Stimulated activated CD8-positive, alpha-beta memory T cell treated with anti-CD3 and anti-CD28 coated beads, Interleukin-2, amount 100 ng/mL, for 1 hour (primary cell): ENCODE measurements around the gene CHD8.
"Not testable (repeated sequence)": the region's sequence is repeated elsewhere in the genome, so short reads cannot be mapped to it uniquely, and the experiment has no call there.

Experiments used
- DNase-seq, 2 donors: peaks; one replicate each; pipeline ENCODE4 v3.0.0-alpha.2; 2020; ENCODE audit warnings: low read depth in 2 of 2

CHD8 gene

GRCh38 chr14:21455912-21456667 lies at the start of gene CHD8:
CHD8 (minus strand) TSS chr14:21456123; CDS start chr14:21431643, 24,480 bp downstream.
- DNase-seq = peak; percentile 94 to 98

DNA sequence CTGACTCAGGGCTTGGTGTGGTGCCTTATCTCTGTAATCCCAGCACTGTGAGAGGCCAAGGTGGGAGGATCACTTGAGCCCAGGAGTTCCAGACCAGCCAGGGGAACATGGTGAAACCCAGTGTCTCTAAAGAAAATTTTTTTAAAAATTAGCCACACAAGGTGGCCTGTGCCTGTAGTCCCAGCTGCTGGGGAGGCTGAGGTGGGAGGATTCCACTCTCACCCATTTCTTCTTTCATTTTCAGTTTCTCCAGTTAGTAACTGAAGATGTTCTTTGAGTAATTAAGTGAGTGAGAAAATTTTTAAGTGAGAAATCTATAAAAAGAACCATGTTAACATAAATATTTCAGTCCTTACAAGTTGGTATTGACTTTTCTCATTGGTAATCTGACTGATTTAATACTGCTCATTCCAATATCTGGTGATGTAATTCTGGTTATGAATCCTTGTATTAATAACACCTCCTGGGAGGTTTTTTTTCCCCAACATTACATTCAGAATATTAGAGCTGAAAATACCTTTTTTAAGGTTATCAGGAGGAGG lies 49.2 kb upstream of the CHD8 start:
- no peak for DNase-seq

DNA sequence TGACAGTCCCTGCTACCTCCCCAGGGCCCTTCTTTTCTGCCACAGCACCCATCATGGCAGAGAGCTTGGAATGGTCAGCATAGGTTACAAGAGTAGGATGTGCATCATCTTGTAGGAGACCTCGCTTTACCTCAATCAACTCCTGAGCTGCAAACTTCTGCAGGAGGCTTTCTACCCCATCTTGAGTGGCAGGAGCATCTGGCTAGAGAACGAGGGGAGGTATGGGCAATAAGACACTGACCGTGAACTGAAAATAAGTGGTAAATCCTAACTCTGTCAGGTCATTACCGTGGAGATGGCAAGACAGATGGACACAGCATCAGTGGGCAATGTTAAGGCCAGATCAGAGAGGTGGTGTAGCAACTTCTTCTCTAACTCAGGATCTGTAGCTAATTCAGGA lies 47.5 kb upstream of the CHD8 start:
- DNase-seq = no peak

GRCh38 chr14:21501568-21501967 lies 45.6 kb upstream of the CHD8 start:
- DNase-seq = no peak

- DNase-seq = no peak
Observed at GRCh38 chr14:21498540-21499526, 42.9 kb upstream of the CHD8 start.

- no peak for DNase-seq
Observed at GRCh38 chr14:21496453-21496852, 40.5 kb upstream of the CHD8 start.

- DNase-seq = no peak
Observed at GRCh38 chr14:21494902-21495762, 39.2 kb upstream of the CHD8 start.

GRCh38 chr14:21486640-21487087 lies 30.7 kb upstream of the CHD8 start:
- DNase-seq = no peak

DNA sequence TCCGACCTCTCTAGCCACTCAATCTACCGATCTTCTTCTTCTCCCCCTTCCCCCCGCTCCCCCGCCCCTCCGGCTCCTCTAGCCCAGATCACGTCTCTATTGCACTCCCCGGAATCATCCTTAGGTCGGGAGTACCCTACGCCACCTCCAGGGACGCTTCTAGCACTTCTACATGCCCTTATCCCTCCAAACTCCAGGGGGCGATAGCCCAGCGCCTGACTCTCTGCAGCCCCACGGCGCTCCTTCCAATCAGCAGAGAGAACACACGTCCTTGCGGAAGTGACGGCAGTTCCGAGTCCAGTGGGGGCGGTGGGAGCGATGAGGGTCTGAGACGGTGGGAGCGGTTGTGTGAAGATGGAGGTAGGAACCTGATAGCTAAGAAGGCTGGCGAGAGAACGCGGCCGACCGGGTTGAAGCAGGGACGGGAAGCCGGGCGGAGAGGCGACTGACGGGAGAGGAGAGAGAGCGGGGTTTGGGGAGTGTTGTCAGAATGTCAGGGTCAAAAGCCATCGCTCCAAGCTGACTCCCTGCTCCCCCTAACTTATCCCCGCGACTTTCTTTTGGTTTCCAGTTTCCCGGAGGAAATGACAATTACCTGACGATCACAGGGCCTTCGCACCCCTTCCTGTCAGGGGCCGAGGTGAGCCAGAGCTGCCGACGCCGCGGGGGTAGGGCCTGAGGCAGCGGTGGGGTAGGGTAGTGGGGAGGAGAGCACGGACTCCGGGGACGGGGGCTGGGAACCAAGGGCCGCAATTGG lies 21.2 kb upstream of the CHD8 start, which contains the start of the genes RAB2B and TOX4:
TSS of gene RAB2B (minus strand) at position 35 of the 757 bp plus-strand sequence. CDS start 87 bp downstream, outside the sequence.
TSS of gene TOX4 (plus strand) at position 271 of the 757 bp plus-strand sequence. CDS start at position 355, 84 bp downstream.
- DNase-seq = peak; percentile 83 to 88

- peak; percentile 64 to 70 for DNase-seq
Observed at GRCh38 chr14:21476523-21476924, 20.6 kb upstream of the CHD8 start.

- no peak for DNase-seq
Observed at GRCh38 chr14:21475767-21476522, 20.0 kb upstream of the CHD8 start.

DNA sequence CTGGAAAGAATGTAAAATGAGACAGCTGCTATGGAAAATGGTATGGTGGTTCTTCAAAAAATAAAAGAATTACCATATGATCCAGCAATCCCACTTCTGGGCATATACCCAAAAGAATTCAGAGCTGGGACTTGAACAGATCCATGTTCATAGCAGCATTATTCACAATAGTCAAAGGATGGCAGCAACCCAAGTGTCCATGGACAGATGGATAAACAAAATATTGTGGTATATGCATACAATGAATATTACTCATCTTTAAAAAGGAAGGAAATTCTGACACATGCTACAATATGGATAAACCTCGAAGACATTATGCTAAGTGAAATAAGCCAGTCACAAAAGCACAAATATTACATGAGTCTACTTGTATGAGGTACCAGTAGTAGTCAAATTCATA lies 11.7 kb upstream of the CHD8 start:
- no peak for DNase-seq

DNA sequence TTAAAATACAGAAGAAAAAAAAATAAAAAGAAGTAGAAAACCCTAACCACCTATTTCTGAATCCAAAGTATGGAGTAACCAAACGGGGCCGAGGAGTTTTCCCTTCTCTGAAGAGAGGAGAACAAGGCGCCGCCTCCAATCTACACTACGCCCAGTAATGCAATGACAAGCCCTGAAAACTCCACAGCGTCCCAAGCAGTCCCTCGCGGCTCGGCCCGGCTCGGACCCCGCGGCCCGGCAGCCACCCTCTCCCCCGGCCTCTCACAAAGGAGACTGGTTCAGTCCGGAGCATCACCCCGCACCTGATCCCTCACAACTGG lies 371 bp downstream of the CHD8 start:
- DNase-seq = no peak

DNA sequence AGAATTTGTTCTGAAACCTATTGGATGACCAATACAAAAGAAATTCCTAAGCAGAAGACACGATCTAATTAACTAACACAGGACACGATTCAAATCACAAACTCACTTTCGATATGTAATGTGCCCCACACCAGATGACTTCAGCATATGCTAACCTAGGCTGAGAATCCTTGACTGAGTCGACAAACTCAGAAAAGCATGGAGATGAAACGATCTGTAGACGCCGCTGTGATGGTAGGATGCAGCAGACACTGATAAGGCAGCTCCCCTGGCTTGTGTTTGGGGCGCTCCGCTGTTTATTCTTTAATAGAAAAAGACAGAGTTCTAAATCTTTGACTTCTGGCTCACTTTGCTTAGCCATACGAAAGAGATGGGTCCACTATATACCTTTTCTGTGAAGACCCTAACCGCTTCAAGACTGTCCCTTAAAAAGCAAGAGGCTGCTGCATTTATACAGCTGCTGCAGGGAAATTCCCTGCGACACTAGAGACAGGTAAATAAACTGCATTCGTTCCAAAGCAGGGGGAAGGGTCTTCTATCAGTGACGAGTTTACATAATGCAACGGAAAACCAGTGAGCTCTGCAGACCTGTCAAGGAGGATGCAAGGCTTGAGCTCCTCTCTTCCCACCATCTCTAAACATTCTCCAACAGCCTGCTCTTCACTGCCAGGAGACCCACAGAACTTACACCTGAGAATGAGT lies 929 bp downstream of the CHD8 start:
- no peak for DNase-seq

- DNase-seq = no peak
Observed at GRCh38 chr14:21449899-21450216, 6.1 kb downstream of the CHD8 start.

DNA sequence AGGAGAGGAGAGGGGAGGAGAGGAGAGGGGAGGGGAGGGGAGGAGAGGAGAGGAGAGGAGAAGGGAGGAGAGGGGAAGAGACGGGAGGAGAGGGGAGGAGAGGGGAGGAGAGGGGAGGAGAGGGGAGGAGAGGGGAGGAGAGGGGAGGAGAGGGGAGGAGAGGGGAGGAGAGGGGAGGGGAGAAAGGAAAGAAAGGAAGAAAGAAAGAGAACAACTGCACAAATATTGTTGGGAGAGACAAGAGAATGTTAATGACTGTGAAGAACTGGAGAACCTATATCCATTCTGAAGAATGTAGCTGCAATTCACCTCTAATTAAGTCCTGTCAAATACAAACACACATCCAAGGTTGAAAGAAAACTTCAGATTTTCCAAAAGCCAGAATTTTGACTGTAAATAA lies 13.3 kb downstream of the CHD8 start:
- DNase-seq = not testable (repeated sequence)

DNA sequence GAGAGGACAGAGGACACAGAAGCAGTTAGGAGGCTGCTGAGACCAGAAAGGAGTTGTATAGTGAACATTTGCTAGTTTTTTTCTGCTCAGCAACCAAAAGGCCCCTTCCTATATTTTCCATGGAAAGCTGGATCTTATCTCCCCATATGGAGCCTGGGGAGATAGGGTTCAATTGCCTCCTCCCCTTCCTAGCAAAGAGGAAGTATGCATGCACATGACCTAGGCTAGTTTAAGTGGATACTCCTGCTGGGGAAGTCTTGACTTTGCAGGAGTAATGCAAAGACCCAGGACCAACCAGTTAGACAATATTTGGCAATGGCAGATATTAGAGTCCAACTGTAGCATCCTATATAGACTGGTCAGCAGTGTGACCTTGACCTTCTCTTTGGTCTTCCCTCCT lies 15.1 kb downstream of the CHD8 start:
- DNase-seq = no peak

GRCh38 chr14:21437063-21437901 lies 18.6 kb downstream of the CHD8 start:
- peak; percentile 97 to 99 for DNase-seq
